ENCODE data around the gene CELF1. TPM values are rescaled to one million over a fixed set of nuclear protein-coding genes. Genes with fewer than 3 reads are reported as not detected.

Gene CELF1
- total and polyA plus RNA-seq, 10 of the 15 experiments (the other 5 are each of a cell fraction or from before 2014, with no cell fraction given), result 35.3 to 128 (median 85.7) TPM

DNA sequence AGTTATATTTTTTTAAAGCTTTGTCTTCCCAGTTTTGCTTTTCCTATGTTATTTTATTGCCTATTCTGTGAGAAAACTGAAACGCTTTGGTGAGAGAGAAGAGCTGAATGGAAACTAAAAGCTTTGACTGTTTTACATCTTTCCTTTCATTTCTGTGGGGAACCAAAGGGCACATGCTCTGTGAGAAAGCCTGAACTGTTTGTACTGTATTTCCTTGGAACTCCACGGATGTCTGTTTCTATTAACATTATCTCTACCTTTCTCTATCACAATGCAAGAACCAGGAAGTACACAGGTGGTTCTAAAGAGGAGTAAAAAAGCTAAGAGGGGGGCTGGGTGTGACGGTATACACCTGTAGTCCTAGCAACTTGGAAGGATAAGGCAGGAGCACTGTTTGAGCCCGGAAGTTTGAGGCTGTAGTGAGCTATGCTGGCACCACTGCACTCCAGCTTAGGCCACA, 43.8 kb downstream of the CELF1 start (continued):
- peak; percentile 50 for TF ChIP-seq SKIL (IDR thresholded peaks at IDR 0.05; ENCODE audit: low read depth, poor library complexity, severe bottlenecking)
- TF ChIP-seq FOS (IDR thresholded peaks at IDR 0.05; ENCODE audit: borderline replicate concordance, extremely low read depth, insufficient read length), result no peak
- TF ChIP-seq, protein P1, sequence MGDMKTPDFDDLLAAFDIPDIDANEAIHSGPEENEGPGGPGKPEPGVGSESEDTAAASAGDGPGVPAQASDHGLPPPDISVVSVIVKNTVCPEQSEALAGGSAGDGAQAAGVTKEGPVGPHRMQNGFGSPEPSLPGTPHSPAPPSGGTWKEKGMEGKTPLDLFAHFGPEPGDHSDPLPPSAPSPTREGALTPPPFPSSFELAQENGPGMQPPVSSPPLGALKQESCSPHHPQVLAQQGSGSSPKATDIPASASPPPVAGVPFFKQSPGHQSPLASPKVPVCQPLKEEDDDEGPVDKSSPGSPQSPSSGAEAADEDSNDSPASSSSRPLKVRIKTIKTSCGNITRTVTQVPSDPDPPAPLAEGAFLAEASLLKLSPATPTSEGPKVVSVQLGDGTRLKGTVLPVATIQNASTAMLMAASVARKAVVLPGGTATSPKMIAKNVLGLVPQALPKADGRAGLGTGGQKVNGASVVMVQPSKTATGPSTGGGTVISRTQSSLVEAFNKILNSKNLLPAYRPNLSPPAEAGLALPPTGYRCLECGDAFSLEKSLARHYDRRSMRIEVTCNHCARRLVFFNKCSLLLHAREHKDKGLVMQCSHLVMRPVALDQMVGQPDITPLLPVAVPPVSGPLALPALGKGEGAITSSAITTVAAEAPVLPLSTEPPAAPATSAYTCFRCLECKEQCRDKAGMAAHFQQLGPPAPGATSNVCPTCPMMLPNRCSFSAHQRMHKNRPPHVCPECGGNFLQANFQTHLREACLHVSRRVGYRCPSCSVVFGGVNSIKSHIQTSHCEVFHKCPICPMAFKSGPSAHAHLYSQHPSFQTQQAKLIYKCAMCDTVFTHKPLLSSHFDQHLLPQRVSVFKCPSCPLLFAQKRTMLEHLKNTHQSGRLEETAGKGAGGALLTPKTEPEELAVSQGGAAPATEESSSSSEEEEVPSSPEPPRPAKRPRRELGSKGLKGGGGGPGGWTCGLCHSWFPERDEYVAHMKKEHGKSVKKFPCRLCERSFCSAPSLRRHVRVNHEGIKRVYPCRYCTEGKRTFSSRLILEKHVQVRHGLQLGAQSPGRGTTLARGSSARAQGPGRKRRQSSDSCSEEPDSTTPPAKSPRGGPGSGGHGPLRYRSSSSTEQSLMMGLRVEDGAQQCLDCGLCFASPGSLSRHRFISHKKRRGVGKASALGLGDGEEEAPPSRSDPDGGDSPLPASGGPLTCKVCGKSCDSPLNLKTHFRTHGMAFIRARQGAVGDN (IDR thresholded peaks at IDR 0.05), result no peak
- TF ChIP-seq, protein P2, sequence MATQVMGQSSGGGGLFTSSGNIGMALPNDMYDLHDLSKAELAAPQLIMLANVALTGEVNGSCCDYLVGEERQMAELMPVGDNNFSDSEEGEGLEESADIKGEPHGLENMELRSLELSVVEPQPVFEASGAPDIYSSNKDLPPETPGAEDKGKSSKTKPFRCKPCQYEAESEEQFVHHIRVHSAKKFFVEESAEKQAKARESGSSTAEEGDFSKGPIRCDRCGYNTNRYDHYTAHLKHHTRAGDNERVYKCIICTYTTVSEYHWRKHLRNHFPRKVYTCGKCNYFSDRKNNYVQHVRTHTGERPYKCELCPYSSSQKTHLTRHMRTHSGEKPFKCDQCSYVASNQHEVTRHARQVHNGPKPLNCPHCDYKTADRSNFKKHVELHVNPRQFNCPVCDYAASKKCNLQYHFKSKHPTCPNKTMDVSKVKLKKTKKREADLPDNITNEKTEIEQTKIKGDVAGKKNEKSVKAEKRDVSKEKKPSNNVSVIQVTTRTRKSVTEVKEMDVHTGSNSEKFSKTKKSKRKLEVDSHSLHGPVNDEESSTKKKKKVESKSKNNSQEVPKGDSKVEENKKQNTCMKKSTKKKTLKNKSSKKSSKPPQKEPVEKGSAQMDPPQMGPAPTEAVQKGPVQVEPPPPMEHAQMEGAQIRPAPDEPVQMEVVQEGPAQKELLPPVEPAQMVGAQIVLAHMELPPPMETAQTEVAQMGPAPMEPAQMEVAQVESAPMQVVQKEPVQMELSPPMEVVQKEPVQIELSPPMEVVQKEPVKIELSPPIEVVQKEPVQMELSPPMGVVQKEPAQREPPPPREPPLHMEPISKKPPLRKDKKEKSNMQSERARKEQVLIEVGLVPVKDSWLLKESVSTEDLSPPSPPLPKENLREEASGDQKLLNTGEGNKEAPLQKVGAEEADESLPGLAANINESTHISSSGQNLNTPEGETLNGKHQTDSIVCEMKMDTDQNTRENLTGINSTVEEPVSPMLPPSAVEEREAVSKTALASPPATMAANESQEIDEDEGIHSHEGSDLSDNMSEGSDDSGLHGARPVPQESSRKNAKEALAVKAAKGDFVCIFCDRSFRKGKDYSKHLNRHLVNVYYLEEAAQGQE (IDR thresholded peaks at IDR 0.05; ENCODE audit: low read depth, low read length), result no peak
- TF ChIP-seq BHLHE40 (IDR thresholded peaks at IDR 0.05; ENCODE audit: borderline replicate concordance in 1 of 2, low read depth in 2 of 2, low read length in 1 of 2), result 0 out of 4 replicates have a peak, but pooled peaks of 1 of the 2 experiments have one; percentile 31
- TF ChIP-seq STAT3 (IDR thresholded peaks at IDR 0.05; ENCODE audit: low read depth, low read length), result no peak
- TF ChIP-seq EGR1 (IDR thresholded peaks at IDR 0.05; ENCODE audit: borderline replicate concordance in 1 of 2, low read depth in 2 of 2, low read length in 2 of 2), result no peak
- TF ChIP-seq, protein P3, sequence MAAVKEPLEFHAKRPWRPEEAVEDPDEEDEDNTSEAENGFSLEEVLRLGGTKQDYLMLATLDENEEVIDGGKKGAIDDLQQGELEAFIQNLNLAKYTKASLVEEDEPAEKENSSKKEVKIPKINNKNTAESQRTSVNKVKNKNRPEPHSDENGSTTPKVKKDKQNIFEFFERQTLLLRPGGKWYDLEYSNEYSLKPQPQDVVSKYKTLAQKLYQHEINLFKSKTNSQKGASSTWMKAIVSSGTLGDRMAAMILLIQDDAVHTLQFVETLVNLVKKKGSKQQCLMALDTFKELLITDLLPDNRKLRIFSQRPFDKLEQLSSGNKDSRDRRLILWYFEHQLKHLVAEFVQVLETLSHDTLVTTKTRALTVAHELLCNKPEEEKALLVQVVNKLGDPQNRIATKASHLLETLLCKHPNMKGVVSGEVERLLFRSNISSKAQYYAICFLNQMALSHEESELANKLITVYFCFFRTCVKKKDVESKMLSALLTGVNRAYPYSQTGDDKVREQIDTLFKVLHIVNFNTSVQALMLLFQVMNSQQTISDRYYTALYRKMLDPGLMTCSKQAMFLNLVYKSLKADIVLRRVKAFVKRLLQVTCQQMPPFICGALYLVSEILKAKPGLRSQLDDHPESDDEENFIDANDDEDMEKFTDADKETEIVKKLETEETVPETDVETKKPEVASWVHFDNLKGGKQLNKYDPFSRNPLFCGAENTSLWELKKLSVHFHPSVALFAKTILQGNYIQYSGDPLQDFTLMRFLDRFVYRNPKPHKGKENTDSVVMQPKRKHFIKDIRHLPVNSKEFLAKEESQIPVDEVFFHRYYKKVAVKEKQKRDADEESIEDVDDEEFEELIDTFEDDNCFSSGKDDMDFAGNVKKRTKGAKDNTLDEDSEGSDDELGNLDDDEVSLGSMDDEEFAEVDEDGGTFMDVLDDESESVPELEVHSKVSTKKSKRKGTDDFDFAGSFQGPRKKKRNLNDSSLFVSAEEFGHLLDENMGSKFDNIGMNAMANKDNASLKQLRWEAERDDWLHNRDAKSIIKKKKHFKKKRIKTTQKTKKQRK (IDR thresholded peaks at IDR 0.05; ENCODE audit: low read depth, low read length), result no peak
- TF ChIP-seq MTA3 (IDR thresholded peaks at IDR 0.05; ENCODE audit: borderline replicate concordance, low read length), result no peak
- no peak for TF ChIP-seq SUZ12 (IDR thresholded peaks at IDR 0.05; ENCODE audit: unreplicated experiment)
- no peak for TF ChIP-seq NR2C2 (IDR thresholded peaks at IDR 0.05; ENCODE audit: borderline replicate concordance, control insufficient read depth, insufficient read length, low read depth)
- no peak for TF ChIP-seq CREB1 (IDR thresholded peaks at IDR 0.05; ENCODE audit: low read depth)
